HG03064 (cell line): ENCODE measurements around the gene CARS2.
"Not testable (repeated sequence)": the region's sequence is repeated elsewhere in the genome, so short reads cannot be mapped to it uniquely, and the experiment has no call there.

ENCODE experiments used
- ATAC-seq: cut with Tn5 transposase; IDR thresholded peaks from one replicate; pipeline ENCODE4 v1.9.1; 2021; ENCODE audit warnings: low read depth; ENCODE audit not compliant: unreplicated experiment

The CARS2 gene

GRCh38 chr13:110712081-110712848, 6.3 kb upstream of the CARS2 start:
- peak; percentile 28 for ATAC-seq

GRCh38 chr13:110706570-110707372, 855 bp upstream of the CARS2 start:
- ATAC-seq = peak; percentile 3

- ATAC-seq = no peak
Measured at GRCh38 chr13:110705356-110705825, 525 bp downstream of the CARS2 start.

- no peak for ATAC-seq
Measured at GRCh38 chr13:110702591-110703526, 3.1 kb downstream of the CARS2 start.

- no peak for ATAC-seq
Measured at GRCh38 chr13:110702089-110702488, 3.8 kb downstream of the CARS2 start.

GRCh38 chr13:110701061-110701460, 4.9 kb downstream of the CARS2 start:
- not testable (repeated sequence) for ATAC-seq

GRCh38 chr13:110700641-110701040, 5.3 kb downstream of the CARS2 start:
- ATAC-seq = no peak

GRCh38 chr13:110700186-110700585, 5.7 kb downstream of the CARS2 start:
- no peak for ATAC-seq

GRCh38 chr13:110699148-110700145, 6.5 kb downstream of the CARS2 start:
- ATAC-seq = no peak

GRCh38 chr13:110698689-110699088, 7.2 kb downstream of the CARS2 start:
- ATAC-seq = peak; percentile 74

GRCh38 chr13:110697842-110698241, 8.1 kb downstream of the CARS2 start:
- ATAC-seq = no peak

- ATAC-seq = no peak
Measured at GRCh38 chr13:110696776-110697175, 9.1 kb downstream of the CARS2 start.

GRCh38 chr13:110695774-110696173, 10.1 kb downstream of the CARS2 start:
- not testable (repeated sequence) for ATAC-seq

GRCh38 chr13:110690516-110690915, 15.4 kb downstream of the CARS2 start:
- ATAC-seq = no peak

GRCh38 chr13:110689711-110690110, 16.2 kb downstream of the CARS2 start:
- ATAC-seq = no peak

- ATAC-seq = no peak
Measured at GRCh38 chr13:110689041-110689440, 16.9 kb downstream of the CARS2 start.

- no peak for ATAC-seq
Measured at GRCh38 chr13:110687736-110688135, 18.2 kb downstream of the CARS2 start.

GRCh38 chr13:110685305-110686020, 20.5 kb downstream of the CARS2 start:
- ATAC-seq = no peak
